ENCODE data around the gene MKS1.

DNA sequence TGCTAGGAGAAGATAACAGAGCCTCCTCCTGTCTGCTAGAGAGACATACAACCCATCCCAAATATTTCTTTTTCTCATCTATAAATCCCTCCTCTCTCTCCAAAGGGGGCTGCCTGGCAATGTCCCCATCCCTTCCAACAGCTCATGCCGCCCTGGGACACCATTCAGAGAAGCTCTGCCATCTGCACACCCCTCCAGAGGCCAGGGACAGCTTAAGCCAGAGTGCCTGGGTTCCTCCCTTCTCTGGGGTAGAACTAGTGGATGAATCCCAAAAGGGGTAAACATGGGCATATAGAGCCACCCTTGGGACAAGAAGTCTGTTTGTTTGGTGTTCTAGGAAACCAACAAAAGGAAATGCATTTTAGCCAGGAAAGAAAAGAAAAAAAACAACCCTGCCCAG is 16.8 kb upstream of the MKS1 start:
- no peak for TF ChIP-seq POU5F1 (IDR thresholded peaks at IDR 0.05; ENCODE audit: low read depth, low read length)
- no peak for TF ChIP-seq SP1 (IDR thresholded peaks at IDR 0.05; ENCODE audit: low read depth, low read length)
- no peak for TF ChIP-seq TAF1 (IDR thresholded peaks at IDR 0.05; ENCODE audit: low read depth, low read length)
- no peak for TF ChIP-seq CBX5 (IDR thresholded peaks at IDR 0.05; ENCODE audit: low read depth, low read length)
- TF ChIP-seq EP300 (IDR thresholded peaks at IDR 0.05; ENCODE audit: borderline replicate concordance in 1 of 2, low read depth in 2 of 2, low read length in 2 of 2), result no peak
- TF ChIP-seq POLR2A (IDR thresholded peaks at IDR 0.05; ENCODE audit: control extremely low read depth in 1 of 2, low read depth in 2 of 2, low read length in 2 of 2), result no peak
- TF ChIP-seq ZNF274 (IDR thresholded peaks at IDR 0.05; ENCODE audit: borderline replicate concordance, extremely low read depth, low read length), result no peak
- TF ChIP-seq, protein P1, sequence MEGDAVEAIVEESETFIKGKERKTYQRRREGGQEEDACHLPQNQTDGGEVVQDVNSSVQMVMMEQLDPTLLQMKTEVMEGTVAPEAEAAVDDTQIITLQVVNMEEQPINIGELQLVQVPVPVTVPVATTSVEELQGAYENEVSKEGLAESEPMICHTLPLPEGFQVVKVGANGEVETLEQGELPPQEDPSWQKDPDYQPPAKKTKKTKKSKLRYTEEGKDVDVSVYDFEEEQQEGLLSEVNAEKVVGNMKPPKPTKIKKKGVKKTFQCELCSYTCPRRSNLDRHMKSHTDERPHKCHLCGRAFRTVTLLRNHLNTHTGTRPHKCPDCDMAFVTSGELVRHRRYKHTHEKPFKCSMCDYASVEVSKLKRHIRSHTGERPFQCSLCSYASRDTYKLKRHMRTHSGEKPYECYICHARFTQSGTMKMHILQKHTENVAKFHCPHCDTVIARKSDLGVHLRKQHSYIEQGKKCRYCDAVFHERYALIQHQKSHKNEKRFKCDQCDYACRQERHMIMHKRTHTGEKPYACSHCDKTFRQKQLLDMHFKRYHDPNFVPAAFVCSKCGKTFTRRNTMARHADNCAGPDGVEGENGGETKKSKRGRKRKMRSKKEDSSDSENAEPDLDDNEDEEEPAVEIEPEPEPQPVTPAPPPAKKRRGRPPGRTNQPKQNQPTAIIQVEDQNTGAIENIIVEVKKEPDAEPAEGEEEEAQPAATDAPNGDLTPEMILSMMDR (IDR thresholded peaks at IDR 0.05; ENCODE audit: control extremely low read depth in 1 of 3, insufficient read depth in 1 of 3, low read depth in 1 of 3, low read length in 3 of 3), result no peak
- no peak for TF ChIP-seq POLR2AphosphoS5 (IDR thresholded peaks at IDR 0.05; ENCODE audit: low read depth, low read length)
- no peak for TF ChIP-seq BCL11A (IDR thresholded peaks at IDR 0.05; ENCODE audit: low read depth in 2 of 2, low read length in 2 of 2)
- no peak for TF ChIP-seq GTF2F1 (IDR thresholded peaks at IDR 0.05; ENCODE audit: borderline replicate concordance, low read depth, low read length)
- no peak for TF ChIP-seq TEAD4 (IDR thresholded peaks at IDR 0.05; ENCODE audit: low read depth, low read length)

All from H1 (cell line).